HG02884 (cell line): ENCODE results near the gene KISS1.
"Not testable (repeated sequence)": the region's sequence is repeated elsewhere in the genome, so short reads cannot be mapped to it uniquely, and the experiment has no call there.

ENCODE experiments used
- ATAC-seq: cut with Tn5 transposase; IDR thresholded peaks from one replicate; pipeline ENCODE4 v1.9.1; 2021; ENCODE audit warnings: mild to moderate bottlenecking, moderate library complexity; ENCODE audit not compliant: unreplicated experiment

KISS1 gene, protein sequence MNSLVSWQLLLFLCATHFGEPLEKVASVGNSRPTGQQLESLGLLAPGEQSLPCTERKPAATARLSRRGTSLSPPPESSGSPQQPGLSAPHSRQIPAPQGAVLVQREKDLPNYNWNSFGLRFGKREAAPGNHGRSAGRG

DNA sequence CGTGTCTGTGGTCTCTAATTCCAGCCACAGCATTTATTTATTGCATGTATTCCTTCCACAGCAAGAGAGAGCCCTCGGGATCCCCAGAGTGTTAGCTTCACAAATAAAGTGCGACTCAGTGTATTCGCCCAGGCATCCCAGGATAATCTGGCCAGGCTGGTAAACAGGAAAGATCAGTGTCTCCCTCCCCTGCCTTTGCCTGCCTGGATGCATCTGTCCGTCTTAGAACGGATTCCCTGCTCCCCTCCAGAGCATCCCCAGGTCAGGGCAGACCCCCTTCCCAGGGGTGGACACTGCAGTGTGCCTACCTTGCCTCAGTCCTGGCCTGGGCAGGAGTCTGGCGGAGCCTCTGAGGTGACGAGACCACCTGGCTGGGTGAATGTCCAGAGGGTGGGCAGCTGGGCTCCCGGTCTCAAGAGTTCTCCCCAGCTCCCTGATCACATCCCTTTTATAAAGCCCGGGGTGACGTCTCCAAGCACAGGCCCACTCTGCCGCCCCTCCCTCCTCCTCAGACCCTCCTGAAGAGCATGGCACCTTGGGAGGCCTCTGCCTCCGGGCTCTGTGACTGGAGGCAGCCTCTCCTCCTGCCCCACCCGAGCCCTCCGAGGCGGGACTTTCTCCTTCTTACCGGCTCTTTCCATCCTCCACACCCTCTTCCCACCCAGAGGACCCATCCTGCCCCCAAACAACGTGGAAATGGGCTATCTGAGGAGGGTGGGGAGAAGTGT lies at the start of gene KISS1:
TSS of gene KISS1 (minus strand) at position 424 of the 728 bp plus-strand sequence. CDS start 3,615 bp downstream, outside the sequence.
- ATAC-seq = no peak

DNA sequence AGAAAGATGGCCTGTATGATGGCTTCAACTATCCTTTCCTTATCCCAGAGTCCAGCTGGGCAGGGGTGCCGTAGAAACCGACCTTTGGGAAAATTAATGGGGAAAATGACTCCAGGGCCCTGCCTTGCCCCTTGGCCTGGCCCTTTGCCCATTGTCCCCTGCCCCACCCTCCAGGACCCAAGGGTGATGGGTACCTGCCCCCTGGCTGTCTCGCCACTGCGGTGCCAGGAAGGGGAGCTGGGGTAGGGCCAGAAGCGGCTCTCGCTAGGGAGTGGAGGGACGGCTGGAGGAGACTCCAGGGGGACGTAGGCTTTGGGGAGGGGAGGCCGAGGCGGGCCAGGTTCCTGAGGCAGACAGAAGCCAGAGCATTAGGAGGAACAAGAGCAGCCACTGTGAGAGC lies 46.6 kb upstream of the KISS1 start:
- no peak for ATAC-seq

DNA sequence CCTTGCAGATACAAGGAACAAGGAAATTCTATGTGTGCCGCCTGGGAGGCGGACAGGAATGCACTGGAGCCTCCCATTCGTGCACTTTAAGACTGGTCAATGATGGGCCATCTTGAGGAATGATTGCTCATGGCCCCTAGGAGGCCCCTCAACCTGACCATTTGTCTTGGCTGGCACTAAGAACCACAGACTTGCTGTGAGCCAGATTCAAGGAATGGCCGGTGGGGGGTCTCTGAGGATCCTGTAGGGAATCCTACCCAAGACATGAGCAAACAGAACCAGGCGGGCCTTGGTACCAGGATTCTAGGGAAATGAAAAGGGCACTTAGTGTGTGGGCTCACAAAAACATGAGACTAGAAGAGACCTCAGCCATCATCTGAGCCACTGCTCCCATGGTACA lies 45.6 kb upstream of the KISS1 start:
- ATAC-seq = no peak

DNA sequence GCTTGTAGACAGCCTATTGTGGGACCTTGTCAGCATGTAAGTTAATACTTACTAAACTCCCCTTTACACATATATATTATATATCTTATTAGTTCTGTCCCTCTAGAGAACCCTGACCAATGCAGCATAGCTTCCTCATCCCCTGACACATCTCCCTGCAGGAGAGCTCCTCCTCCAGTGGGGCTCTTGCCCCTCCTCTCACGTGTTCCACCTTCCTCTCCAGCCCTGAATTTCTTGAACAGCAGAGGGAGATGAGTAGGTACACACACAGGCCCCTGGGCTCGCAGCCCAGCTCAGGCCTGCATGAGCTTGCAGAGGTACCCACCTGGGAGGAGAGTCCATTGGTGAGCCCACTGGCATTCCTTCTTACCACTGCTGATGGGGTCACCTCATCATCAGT lies 44.8 kb upstream of the KISS1 start:
- no peak for ATAC-seq

DNA sequence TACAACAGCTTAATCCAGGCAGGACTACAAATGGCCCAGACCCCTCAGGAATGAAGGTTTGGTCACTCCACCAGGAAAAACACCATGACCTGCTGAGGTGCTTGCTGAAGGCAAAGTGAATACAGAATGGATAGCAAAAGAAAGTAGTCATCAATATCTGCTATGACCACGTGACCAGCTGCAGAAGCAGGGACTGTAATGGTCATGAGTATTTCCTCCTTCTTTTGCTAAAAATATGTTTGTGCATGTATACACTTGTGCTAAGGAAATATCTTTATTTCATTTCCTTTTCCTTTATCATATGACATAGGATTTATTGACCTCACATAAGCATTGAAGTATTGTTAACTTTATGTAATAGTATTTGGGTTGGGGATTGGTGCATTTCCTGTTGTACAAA lies 43.9 kb upstream of the KISS1 start:
- ATAC-seq = no peak

DNA sequence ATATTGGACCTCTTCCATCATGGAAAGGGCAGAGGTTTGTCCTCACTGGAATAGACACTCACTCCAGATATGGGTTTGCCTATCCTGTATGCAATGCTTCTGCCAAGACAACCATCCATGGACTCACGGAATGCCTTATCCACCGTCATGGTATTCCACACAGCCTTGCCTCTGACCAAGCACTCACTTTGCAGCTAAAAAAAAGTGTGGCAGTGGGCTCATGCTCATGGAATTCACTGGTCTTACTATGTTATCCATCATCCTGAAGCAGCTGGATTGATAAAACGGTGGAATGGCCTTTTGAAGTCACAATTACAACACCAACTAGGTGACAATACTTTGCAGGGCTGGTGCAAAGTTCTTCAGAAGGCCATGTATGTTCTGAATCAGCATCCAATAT lies 43.1 kb upstream of the KISS1 start:
- not testable (repeated sequence) for ATAC-seq

DNA sequence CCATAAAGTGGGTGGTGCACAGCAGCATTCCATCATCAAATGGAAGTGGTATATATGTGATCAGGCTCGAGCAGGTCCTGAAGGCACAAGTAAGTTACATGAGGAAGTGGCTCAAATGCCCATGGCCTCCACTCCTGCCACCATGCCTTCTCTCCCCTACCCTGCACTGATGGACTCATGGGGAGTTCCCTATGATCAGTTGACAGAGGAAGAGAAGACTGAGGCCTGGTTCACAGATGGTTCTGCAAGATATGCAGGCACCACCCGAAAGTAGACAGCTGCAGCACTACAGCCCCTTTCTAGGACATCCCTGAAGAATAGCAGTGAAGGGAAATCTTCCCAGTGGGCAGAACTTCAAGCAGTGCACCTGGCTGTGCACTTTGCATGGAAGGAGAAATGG lies 42.2 kb upstream of the KISS1 start:
- not testable (repeated sequence) for ATAC-seq

DNA sequence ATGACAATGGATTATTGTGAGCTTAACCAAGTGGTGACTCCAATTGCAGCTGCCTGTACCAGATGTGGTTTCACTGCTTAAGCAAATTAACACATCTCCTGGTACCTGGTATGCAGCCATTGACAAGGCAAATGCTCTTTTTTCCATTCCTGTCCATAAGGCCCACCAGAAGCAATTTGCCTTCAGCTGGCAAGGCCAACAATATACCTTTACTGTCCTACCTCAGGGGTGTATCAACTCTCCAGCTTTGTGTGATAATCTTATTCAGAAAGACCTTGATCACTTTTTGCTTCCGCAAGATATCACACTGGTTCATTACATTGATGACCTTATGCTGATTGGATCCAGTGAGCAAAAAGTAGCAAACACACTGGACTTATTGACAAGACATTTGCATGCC lies 41.2 kb upstream of the KISS1 start:
- ATAC-seq = not testable (repeated sequence)

DNA sequence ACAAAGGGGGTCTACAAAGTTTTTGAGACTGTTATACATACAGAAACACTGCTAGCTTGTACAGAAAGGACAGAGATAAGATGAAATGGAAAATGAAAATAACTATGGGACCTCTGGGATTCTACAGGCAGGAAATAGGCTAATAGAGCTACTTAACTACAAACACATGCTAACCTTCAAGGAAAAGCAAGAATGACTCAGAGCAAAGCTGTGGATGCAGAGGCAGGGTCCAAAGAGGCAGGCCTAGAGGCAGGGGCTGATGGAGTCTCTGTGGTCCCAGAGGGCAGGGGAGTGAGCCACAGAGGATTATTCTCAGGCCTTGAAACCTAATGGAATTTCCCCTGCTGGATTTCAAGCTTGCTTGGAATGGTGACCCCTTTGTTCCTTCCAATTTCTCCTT lies 36.2 kb upstream of the KISS1 start:
- ATAC-seq = no peak

DNA sequence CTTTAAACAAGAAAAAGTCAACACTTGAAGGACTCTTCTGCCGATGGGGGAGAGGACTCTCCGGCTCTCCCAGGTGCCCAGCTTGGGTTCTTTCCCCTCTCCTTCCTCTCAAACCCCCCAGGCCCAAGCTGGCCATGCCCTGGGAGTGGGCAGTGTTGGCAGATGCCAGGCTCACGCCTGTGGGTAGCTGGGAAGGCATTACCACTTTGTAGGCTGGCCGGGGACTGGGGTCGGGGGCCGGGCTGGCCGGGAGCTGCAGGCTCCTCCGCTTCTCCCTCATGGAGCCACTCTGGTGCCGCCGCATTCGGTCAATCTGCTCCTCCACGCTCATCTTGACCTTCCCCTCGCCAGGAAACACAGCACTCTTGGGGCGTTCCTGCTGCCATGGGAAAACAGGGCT lies 33.9 kb upstream of the KISS1 start:
- no peak for ATAC-seq

DNA sequence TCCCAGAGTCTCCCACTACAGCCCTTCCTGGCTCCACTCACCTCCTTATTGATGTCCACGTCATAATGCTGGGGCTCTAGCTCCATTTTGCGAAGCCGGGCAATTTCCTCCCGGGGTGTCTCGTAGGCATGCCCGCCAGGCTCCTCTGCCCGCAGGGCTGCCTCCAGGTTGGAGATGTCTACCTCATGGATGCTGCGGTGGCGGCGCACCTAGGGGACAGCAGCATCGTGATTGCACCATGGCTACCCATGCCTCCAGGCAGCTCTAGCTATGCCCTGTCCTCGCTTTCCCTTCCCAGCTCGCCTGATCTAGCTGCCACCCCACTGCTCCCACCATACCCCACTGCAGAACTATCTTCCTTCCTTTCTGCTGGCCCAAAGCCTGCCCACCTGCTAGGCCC lies 32.6 kb upstream of the KISS1 start:
- no peak for ATAC-seq

DNA sequence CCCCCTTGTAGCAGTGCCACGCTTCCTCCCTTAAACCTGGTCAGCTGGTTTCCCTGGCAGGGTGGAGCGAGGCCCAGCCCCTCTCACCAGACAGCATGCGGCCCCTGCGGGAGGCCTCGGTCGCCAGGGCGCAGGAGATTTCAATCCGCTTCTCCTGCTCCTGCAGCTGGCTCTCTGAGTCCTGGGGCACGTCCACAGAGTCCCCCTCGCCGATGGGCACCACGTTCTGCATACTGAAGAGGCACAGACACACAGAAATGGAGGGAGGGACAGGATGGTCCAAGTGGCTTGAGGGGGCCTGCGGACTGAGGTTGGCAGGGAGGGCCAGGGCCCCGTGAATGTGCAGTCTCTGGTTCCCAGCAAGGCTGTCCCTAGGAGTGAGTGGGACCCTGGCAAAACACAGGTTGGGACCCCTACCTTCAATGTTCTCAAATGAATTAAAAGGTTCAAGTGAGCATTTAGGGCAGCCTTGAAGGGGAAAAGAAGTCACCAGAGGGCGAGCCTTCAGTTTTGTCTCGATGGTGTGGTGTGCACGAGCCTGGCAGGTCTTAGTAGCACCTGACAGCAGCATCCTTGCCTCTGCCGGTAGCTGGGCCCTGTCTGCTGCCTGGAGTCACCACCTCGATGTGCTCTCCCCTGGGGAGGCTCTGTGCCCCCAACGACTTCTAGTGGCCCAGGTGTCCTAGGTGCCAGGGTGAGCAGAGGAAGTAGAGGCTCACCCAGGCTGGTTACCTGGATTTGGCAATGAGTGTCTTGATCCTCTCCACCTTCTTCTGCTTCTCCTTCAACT lies 31.9 kb upstream of the KISS1 start:
- no peak for ATAC-seq

DNA sequence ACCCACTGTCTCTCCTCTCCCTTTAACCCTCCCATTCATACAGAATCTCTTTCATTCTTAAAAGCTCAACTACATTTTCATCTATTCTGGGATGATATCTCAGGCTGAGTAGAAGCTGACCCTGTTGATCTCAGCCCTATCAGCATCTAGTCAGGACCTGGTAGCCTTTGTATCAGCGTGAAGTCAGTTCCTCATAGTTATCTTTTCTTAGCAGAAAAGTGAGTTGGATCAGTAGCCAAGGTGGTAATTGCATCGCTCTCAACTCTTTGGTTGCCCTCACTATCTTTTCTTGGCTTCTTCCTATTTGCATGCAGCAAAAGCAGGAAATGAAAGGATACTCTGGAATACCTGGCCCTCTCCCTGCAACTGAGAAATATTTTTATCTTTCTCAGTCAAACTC lies 31.1 kb upstream of the KISS1 start:
- no peak for ATAC-seq

DNA sequence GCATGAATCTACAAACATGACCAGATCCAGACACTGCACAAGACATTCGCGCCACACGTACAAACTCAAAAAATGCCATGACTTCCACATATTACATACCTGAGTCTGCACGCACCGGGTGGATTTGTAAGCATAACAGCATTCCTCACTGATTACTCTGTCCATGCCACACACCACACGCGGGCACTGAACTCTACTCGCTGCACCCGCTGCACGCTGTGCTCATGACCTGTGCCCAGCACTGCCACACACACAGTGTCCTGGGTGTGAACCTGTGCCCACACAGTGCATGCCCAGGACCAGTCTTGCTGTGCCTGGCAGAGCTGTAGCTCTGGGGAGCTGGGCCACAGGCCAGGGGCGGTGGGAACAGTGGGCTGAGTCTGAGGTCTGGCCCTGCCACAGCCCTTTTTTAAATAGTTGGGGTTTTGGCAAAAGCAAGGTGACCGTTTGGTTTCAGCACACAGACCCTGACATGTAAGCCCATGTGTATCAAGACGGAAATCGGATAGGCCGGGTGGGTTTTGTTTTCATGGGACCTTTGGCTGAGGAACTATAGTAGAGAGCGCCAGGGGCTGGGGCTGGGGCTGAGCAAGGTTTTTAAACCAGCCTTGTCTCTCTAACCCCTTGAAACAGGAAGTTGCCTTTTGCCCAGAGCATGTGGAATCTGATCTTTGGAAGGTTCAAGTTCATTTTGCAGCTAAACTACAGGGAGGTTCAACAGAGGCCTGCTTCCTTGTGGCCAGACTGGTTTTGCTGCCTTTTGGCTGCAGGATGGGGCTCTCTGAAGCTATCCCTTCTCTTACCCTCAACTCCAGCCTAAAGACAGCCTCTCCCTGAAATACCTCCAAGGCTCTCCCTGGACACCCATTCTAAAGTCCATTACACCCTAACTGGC lies 29.8 kb upstream of the KISS1 start:
- ATAC-seq = no peak

DNA sequence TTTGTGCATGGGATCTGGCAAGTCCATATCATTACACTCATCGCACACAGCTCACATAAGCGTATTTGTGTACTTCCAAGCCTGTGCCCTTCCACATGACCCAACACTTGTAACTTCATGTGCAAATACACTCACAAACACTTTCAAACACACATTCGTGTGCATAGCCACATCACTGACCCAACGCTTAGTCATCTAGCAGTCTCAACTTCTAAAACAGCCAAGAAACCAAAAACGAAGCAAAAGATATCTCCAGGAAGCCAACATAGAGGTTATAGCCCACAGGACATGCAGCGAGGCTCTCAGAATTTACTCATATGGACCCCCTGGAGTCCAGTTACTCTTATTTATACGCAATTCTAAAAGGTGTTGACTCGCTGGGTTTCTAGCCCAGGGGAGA lies 28.4 kb upstream of the KISS1 start:
- no peak for ATAC-seq

DNA sequence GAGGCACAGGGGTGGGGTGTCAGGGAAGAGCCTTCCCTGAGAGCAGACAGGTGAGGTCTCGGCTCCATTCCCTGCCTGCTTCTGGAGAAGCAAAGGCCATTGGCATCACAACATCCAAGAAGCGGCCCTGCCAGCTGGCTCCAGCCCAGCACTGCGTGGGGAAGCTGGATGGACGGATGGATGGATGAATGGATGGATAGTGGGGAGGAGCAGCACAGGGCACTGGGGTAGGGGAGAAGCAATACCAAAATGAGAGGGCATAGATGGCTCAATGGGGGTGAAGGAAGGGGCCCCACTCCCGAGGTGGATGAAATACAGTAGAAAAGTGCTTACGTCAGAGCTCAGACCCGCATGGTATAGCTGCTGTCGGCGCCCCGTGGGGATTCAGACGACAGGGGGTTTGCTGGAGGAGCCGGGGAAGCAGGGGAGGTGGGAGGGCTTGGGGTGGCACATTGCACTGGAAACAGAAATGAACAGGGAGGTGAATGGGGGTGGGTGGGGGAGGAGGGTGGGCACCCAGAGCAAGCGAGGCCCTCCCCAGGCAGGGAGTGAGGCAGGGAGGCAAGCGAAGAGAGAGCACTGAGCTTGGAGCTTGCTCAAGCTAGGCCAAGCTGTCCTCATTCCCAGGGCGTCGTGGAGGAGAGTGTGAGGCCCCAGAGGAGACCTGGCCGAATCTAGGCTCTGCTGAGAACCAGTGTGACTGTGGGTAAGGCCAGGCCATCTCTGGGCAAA lies 27.0 kb upstream of the KISS1 start:
- ATAC-seq = no peak

DNA sequence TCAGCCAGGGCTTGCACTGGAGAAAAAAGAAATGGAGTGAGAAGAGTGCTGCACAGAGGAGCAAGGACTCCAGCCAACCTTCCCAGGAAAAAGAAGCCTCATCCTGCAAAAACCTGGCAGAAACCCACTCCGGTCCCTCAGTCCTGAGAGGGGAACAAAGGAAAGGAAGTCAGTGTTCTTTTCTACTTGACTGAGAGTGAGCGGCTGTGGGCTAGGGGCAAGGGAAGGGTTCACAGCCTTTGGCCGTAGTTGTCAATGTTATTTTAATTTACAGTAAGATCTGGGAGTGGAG lies 26.4 kb upstream of the KISS1 start:
- no peak for ATAC-seq

DNA sequence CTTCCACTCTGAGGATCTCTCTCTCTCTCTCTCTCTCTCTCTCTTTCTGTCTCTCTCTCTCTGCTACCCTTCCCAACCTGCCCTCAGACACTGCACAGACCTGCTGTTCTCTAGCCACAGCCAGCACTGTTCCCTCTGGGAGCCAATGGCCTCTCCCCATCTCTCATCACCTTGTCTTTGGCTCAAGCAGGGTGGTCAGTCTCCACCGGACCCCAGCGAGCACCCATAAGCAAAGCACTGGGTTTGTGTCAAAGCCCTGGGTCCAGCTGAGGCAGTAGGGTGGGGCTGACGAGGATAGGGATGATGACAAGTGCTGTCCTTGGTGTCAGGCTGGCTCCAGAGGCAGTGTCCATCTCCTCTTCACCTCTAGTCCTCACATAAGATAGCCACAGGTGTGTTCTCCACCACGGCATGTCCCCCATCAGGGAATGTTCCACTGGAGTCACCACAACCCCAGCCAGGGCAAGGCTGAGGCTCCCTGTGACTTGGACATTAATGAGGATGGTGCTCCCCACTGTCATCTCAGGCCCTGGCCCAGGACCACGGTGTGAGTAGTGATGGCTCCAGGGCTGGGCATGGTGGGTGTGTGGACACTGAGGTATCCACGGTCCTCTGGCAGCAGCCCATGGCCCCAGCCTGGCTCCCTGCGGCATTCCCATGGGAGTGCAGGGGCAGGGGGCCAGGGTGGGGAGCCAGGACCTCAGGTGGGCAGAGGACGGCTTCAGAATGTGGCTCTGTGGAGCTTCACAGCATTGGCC lies 25.9 kb upstream of the KISS1 start:
- ATAC-seq = no peak

DNA sequence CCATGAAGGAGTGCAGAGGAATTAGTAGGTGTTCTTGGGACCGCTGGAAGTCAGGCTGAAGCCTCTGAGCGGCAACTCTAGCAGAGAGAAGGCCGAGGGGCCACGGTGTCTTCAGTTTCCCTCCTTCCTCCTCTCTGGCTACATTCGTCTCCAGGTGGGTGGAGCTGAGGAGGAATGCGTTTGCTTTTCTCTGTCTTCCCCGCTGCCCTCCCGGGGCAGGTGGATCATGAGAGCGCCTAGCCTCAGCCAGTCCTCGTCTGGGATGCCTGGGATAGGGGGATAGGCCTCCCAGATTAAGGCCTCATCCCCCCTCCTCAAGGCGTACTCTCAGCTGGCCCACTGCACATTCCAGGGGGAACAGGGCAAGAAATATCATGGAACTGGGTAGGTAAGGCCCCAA lies 25.0 kb upstream of the KISS1 start:
- ATAC-seq = no peak
